ENCODE results near the gene ITPRID2. TPM values are rescaled to one million over a fixed set of nuclear protein-coding genes. Genes with fewer than 3 reads are reported as not detected.
"Not testable (repeated sequence)": the region's sequence is repeated elsewhere in the genome, so short reads cannot be mapped to it uniquely, and the experiment has no call there.

ITPRID2 gene
- total RNA-seq, 1 donor from 2014 or later = 191 TPM

DNA sequence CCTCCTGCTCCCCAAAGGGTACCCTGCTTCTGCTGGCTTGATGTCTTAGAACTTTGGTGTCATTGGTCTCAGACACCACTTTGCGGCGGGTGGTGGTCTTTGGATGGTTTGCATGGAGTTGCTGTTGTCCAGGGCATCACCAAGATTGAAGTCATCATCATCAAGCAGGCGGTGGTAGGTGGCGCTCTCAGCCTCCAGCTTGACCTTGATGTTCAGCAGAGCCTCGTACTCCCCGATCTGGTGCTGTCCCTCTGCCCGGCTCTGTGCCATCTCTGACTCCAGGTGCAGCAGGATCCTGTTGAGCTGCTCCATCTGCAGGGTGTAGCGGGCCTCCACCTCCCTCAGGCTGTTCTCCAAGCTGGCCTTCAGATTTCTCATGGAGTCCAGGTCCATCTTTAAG, 69.6 kb downstream of the ITPRID2 start:
- DNase-seq = not testable (repeated sequence)

- DNase-seq = no peak
Observed at GRCh38 chr2:181962142-181962541, 70.6 kb downstream of the ITPRID2 start.

DNA sequence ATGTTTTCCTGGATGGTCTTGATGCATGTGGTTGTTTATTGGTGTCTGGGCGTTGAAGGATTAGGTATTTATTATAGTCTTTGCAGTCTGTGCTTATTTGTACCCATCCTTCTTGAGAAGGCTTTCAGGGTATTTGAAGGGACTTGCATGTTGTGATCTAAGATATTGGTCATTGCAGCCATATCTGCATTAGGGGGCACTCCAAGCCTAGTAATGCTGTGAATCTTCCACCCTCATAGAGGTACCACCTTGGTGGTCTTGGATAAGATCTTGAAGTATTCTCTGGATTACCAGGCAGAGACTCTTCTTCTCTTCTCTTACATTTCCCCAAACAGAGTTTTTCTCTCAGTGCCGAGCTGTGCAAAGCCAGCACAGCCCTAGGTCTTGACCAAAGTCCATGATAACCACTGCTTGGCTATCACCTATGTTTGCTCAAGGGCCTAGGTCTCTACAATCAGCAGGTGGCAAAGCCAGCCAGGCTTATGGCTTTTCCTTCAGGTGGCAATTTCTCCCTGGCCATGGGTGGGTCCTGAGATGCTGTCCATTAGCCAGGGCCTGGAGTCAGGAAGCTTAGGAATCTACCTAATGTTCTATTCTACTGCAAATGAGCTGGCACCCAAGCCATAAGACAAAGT, 78.7 kb downstream of the ITPRID2 start:
- DNase-seq = no peak

DNA sequence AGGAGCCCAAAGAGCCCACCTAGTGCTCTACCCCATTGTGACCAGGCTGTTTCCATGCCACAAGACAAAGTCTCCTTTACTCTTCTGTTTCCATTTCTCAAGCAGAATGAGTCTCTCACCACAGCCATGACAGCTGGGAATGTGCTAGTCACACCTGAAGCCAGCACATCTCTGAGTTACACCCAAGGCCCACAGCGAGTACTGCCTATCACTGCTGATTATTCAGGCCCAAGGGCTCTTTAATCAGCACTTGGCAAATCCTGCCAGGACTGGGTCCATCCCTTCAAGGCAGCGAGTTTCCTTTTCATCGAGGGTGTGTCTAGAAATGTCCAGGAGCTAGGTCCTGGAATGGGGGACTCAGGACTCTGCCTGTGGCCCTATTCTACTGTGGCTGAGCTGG, 79.5 kb downstream of the ITPRID2 start:
- no peak for DNase-seq

DNA sequence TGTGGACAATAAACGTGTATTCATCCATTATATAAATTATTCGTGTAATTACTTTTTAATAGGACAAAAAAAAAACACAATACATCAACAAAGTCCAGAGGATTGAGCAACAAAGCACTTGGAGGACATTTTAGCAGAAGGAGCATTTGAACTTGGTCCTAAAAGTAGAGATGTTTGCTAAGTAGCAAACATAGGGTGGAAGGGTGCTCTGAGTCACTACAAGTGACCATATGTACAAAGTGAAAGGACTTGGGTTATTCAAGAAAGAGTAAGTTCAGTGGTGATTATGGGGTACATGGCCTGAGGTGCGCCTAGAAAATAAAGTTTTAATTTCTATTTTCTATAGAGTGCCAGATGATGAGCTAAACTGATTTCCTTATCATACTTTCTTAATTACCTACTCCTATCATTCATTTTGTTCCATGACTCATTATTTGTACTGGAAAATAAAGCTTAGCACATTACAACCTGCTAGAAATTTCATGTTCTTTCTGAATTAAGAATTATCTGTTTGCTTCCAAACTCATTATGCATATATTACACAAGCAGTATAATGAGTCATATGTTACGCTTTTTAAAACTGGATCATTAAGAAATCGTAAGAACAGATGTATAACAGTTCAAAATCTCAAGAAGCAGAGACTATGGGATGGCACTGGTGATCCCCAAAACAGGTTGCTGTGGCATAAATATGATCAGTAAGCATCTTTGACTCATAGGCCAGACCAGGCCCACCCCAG, 81.1 kb downstream of the ITPRID2 start:
- DNase-seq = no peak

DNA sequence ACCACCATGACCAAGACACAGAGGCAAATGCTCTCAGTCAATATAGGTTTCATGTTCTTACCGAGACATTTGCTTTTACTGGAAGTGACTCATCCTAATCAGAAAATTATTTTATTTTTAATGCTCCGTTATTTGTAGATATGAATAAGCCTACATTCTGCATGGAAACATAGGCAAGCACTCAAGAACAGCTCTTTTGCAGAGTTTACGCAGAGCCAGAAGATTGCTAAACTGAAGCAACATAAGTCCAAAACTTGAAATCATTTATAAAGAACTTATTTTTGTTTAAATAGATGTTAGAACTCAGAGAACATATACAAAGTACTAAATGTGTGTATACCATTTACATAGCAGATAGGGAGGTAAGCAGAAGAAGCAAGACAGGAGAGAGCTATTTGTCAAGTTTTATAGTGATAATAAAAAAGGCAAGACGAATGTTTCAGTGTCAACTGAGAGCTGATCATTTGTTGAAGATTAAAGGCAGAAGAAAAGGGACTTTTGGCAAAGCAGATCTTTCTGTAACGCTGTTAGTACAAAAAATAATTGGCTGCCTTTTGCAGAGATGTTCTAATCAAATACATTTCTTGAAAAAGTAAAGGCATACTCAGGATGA, 81.7 kb downstream of the ITPRID2 start:
- no peak for DNase-seq

DNA sequence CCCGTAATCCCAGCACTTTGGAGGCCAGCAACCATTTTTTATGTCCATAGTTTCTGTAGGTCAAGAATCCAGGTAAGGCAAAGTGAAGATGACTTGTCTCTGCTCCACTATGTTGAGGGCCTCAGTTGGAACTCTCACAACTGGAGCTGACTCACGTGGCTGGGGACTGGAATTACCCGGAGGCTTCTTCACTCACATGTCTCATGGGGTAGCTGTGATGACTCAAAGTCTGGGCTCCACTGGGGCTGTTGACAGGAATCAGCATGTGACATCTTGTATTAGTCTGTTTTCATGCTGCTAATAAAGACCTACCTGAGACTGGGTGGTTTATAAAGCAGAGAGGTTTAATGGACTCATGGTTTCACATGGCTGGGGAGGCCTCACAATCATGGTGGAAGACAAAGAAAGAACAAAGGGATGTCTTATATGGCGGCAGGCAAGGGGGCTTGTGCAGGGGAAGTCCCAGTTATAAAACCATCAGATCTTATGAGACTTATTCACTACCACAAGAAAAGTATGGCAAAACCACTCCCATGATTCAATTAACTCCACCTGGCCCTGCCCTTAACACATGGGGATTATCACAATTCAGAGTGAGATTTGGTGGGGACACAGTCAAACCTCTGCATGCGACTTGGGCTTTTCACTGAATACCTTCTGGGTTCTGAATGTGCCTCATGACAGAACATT, 86.3 kb downstream of the ITPRID2 start:
- no peak for DNase-seq

GRCh38 chr2:181978351-181979150, 87.0 kb downstream of the ITPRID2 start:
- DNase-seq = no peak

Other genes starting within 250 kb of the ITPRID2 start
- not detected in 2 replicates for gene CERKL, start 234.6 kb upstream of the ITPRID2 start, total RNA-seq
- not detected in 2 replicates for gene NEUROD1, start 211.2 kb upstream of the ITPRID2 start, total RNA-seq
- 0.28 and 0.51 TPM in 2 replicates for gene PPP1R1C, start 94.1 kb downstream of the ITPRID2 start, total RNA-seq